HL-60/S4 treated with phorbol 12-myristate 13-acetate at 8.2 ng/mL for 4 days and 3 days (cell line): Measurements from ENCODE around the gene KBTBD12.

Source experiments
- in situ Hi-C: fragments of 300-500 bp; cut with MboI; formaldehyde crosslinking; loops from 2 replicates; pipeline ENCODE4 v1.15.0; 2022; ENCODE audit warnings: low sequenced_read_pairs

Gene KBTBD12

DNA sequence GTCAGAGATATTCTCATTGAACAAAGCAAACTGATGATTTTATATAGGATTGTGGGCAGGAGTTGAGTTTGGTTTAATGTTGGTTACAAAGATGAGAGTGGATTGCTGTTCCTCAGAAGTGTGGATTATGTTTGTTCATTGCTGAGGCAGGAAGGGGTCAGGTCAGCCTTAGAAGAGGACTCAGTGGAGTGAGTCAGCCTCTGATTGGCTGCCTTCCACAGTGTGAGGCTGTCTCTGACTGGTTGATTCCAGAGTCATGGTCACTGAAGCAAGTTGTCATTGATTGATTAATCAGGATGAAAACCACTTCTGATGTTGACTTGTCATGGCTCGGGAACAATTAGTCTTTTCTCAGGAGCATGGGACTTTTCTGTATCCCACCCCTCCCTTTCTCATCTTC is 36.2 kb downstream of the KBTBD12 start:
- in situ Hi-C loops, result no loop called here

DNA sequence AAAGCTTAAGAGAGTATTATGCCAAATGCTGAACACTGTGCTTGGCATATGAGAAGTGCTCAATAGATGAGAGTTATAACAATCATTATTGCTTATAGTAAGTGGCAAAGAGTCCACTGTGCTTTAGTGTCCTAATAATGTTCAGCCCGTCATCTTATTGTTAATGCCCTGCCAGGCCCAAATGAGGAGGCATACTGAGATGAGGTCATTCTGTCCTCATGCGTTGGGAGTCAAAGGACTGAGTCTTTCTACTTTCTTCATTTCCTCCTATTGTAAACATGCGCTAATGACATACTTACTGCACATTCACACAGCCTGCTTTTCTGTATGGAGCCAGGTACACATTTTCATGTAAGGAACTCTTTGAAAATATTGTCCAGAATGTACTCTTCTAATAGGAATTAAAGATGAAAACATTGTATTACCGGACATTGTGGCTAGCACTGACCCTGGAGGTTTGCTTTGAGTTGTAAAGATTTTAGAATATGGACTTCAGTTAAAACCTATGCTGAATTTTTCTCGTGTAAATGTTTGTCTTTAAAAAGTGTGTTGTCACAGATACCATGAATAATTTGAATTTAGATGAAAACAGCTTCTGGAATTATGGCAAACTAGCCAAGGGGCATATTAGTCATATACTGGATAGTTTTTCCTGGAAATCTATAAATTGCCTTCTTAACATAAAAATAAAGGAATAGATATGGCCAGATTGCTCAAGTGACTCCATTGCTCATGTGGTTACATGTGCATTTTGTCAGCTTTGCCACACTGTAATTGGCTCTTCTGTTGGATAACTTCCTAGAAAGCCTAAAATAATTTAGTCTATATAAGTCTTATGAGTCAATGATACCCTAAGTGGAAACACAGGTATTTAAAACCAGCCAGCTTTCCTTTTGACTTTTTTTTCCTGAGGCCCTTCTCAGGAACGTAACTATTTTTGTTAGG is 38.3 kb downstream of the KBTBD12 start:
- in situ Hi-C loops, result no loop called here

DNA sequence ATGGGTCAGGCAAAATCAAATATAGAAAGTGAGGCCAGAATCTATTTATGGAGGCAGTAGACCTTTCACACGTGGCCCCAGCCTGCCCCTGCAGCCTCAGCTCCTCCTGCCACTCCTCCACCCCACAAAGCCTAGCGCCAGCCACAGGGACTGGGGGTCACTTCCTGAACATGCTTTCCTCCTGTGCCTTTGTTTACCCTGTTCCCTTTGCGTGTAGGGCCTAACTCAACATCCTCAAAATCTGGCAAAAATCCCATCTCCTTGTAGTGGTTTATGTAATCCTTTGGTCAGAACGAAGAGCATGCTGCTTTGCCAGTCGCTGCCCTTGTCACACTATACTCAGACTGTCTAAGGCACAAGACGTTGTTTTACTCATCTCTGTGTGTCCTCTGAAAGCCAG is 39.6 kb downstream of the KBTBD12 start:
- in situ Hi-C loops, result no loop called here

DNA sequence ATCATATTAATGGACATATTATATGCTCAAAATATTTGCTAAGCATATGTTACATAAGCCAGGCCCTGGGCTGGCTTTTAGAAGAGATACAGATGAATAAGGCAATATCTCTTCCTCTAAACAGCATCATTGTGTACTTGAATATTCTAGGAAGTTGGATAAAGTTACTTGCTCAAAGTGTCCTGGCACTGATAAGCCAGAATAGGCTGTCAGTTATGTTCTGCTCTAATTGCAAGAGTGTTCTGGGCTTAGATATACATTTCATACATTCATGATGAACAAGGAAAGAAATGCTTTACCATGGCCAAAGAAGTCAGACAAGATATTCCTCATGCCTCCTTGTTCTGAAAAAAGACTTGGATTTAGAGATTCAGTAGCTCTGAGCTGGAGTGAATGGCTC is 40.7 kb downstream of the KBTBD12 start:
- in situ Hi-C loops, result no loop called here

DNA sequence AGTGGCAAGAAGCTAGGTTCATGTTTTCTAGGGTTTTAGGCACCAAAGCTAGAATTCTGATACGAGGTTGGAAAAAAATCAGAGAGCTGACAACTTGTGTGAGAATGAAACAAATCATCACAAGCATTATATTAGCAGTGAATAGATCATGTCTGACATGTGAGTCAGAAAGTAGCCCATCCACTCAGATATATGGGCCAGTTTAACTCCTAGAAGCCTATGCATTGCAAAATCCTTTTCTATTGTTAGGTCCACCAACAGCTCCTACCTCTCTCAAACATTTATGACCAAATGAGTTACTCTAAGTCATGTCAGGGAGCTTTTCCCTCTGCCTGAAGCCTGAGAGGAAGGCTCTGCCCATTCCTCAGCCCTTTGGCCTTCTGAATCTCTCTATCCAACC is 44.0 kb downstream of the KBTBD12 start:
- in situ Hi-C loops, result no loop called here

DNA sequence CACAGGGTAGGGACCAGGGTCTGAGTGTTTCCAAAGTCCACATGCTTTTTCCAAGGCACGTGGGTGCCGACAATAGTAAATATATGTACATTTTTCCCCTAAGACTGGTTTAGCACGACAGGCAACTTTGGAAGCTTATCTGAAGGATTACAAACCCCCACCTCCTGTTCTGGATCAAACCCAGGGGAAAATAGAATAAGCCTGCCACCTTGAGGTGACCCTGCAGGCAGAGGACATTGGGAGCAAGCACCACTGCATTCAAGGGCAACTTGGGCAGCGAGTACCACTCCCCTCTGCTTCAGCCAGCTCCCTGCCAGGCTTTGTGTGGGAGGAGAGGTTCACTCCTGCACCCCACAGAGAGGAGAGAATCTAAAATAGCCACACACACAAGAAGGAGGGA is 44.8 kb downstream of the KBTBD12 start:
- in situ Hi-C loops, result no loop called here

DNA sequence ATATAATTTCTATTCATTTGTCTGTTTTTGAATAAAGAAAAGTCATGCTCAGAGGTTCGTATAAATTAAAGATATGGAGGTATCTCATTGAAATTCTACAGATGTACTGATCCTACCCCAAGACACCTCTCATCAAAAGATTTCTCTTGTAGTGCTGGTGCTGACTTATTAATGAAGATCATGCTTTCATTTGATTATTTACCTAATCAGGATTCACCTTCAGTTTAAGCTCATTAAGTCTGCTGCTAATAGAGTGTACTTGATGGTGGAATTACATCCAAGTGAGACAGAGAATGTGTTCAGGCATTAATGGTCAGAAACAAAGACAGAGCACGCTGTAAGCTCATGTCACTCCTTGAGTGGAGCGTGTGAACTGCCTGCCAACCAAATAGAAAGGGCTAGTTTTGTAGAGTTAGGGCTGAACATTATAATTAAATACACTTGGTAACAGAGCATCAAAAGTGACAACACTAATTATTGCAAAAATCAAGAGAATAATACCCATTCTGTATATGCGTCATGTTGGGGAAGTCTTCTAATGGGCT is 45.5 kb downstream of the KBTBD12 start:
- in situ Hi-C loops, result no loop called here

DNA sequence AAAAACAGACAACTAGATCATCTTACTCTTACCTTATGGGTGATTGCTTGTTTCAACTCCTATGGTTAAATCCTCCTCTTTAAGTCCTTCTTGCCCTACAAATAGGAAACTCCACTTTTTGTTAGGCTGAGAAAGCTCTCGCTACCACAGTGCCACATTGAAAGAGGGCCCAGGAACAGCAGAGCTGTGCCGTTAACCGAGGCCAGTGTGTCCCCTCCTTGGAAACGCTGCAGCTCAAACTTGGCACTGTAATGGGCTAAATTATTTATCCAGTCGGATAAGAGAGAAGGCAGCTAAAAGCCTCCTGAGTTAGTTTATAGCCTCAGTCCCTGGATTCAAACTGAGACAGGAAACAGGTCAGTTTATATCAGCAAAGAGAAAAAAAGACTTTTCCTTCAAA is 46.1 kb downstream of the KBTBD12 start:
- in situ Hi-C loops, result no loop called here

DNA sequence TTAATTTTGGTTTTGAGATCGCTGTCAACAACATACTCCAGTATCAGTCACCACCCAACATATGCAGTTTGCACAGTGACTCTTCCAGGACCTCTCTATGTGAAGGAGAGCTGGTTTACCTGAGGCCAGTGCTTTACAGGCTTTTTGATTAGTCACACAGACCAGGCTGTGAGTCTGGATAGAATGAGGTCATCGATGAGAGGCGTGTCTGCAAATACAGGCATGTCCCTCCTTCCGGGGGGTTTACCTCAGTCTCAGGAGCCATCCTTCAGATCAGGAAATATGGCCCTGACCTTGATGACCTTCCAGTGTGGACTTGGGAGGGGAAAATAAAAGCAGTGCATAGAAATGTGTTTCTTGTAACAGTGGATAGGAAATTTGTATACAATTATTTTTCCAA is 46.9 kb downstream of the KBTBD12 start:
- in situ Hi-C loops, result no loop called here

DNA sequence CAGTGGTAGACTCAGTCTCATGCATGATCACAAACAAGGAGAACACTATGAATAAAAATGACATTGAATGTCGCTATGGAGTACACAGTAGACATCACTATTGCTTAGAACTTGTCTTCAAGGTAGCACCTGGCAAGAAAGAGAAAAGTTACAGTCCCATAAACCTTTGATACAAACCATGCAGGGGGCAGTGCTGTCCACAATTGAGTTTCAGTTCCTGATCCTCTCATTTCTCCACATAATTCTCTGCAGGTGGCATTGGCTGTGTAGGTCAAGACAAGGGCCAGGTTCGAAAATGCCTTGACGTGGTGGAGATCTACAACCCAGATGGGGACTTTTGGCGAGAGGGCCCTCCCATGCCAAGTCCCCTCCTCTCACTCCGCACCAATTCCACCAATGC is 47.9 kb downstream of the KBTBD12 start:
- in situ Hi-C loops, result no loop called here

DNA sequence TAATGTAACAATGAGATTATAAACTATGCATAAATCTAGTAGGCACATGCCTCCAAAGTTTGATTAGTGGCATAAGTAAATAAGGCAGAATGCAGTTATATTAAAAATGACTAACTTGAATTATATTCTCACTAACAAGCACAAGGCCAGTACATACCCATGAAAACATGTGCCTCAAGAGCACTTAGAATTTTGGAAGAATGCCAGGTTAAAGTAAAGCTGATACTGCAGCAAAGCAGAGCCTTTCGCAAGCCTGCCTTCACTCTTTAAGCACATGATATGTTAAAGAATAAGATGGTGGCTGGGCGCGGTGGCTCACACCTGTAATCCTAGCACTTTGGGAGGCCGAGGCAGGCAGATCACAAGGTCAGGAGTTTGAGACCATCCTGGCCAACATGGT is 49.0 kb downstream of the KBTBD12 start:
- in situ Hi-C loops, result no loop called here

DNA sequence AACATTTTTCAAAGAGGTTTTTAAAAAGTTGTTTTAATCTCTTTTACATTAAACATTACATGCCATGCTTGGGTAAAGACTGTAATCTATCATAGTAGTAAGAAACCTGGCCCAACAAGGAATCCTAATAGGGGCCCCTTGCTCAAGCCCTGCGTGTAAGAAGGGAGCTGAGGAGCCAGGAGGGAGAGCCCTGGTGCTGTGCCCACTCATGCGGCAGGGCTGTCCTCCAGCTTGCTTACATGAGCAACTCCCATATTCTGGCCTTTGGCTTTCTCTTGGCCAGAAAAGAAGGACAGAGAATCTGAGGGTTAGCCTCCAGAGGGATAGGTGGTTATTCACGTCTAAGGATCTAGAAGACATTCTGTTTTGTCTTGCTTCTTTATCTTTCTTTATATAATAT is 49.8 kb downstream of the KBTBD12 start:
- in situ Hi-C loops, result no loop called here

DNA sequence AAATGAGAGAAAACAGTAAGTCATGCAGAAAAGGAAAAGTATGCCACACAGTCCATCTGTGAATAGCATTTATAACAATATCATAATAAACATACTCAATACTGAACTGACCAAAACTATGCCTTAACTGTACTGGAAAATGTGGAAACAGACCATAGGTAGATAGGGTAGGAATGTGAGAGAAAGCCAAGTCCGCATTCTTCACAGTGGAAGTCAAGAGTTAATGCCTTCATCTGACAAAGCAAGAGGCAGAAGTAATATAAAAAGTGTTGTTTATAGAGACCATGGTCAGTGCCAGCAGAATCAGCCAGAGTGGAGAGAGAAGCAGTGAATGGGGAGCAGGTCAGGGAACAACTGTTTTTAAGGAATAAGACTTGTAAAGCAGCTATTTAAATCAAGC is 52.3 kb downstream of the KBTBD12 start:
- in situ Hi-C loops, result no loop called here

DNA sequence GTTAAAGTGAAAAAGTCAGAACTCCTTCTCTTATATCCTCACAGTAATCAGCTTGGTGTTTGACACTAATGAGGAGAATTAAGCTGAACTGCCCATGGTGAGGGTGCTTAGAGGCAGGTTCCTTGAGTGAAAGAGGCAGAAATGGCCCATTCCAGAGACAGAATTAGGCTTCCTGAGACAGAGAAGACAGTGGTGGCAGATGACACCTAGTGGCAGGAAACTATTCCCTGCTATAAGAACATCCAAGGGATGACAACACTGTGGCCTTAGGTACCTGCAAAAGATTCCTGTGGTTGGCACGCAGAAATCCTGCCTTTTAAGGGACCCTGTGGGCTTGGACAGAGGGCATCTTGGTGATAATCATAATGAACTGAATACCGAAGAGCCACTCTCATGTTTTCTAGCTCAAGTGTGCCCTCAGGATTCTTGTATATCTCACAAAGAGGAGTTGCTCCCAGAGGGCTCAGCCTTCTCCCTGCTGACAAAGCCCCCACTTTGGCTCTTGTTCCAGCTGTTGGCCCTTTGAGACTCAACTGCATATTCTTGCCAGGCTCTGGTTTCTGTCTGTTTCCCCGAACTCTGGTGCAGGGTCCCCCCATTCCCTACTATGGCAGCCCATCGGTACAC is 56.0 kb downstream of the KBTBD12 start:
- in situ Hi-C loops, result no loop called here

DNA sequence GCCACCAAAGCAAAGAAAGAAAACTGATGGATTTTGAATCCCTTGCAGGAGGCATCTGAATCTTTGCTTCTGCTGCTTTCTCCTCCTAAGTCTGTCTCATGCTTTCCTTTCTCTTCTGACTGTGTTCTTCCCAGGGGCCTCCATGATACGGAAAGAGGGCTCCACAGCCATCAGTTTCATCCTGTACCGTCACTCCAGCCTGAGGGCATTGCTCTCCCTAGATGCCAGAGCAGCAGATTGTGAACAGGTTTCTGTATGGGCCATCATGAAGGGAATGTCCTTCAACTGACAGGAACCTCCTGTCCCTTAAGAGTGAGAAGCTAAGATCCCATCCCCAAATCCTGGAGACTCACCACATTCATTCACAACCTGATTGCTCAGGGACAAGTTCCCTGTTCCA is 59.2 kb downstream of the KBTBD12 start:
- in situ Hi-C loops, result no loop called here

DNA sequence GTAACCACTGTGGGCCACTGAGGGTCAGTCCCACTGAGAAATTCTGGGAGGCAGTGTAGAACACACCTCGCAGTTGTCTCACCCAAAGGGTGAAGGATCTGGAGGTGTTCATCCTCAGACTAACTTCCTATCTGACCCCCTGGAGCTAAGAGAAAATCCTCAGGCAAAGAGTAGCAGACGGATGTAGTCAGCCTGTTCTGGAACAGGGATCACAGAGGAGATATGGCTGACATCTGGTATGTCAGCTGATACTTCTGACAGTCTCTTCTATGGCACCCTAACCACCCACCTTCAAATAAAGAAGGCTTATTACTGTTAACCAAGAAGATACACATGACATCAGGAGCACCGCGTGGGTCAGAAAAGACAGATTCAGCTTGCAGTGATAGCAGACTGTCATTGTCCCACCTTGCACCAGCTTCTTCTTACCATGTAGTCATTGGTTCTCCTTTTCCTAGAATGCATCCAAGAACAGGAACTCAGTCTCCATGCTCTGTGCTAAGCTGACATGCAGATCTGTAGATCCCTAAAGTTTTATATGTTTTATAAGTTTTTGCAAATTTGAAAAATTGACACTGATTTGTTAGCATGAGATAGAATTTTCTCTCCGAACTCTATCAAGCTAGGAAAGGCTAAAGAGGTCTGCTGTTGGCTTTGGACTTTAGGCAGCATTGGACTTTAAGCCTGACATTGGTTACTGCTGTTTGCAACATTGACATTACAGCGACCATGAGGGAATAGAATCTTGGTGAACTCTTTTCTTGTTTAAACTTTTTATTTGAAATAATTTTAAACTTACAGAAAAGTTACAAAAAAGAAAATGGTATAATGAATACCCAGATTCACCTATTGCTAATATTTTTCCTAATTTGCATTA is 60.4 kb downstream of the KBTBD12 start:
- in situ Hi-C loops, result no loop called here

DNA sequence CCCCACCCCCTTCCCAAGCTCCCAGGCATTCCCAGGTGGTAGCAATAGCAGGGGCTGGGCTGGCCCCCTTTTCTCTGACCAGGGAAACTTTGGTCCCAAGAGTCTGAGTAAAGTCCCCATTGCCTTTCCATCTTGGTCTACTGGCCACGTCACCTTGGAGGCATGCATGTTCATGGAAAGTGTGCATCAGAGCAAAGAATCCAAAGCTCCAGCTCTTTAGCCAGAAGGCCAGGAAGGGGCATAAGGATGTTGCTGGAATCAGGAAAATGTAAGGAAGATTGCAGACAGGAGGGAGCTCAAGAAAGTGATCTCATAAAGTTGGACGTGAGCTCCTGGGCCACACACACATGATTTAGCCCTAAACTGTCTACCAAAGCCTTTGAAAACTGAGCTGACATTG is 63.6 kb downstream of the KBTBD12 start:
- in situ Hi-C loops, result no loop called here

DNA sequence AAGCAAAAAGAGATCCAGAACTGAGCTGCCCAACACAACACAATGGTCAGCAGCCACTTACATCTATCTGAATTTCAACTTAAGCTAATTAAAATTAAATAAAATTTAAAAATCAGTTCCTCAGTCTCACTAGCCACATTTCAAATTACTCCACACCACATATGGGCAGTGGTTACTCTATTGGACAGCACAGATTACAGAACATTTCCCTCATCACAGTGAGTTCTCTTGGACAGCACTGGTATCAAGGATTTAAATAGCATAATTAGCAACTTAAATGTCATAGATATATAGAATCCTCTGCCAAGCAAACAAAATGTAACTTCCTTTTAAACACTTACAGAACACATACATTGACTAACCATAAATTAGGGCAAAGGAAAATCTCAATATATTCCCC is 64.4 kb downstream of the KBTBD12 start:
- in situ Hi-C loops, result no loop called here

DNA sequence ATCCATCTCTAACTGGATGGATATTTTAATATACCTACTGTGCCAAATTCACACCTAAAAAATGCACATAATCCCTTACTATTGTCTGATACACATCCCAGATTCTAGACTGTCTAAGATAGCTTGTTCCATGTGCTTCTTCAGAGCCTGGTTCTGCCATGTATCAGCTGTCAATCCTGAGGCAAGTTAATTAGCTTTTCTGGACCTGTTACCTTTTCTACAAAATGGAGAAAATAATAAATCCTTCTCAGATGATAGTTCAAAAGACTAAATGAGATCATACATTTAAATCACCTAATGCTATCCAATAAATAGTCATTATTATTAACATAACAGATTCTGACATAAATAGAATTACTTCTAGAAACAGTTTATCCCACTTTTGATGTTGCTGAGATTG is 66.1 kb downstream of the KBTBD12 start:
- in situ Hi-C loops, result no loop called here

DNA sequence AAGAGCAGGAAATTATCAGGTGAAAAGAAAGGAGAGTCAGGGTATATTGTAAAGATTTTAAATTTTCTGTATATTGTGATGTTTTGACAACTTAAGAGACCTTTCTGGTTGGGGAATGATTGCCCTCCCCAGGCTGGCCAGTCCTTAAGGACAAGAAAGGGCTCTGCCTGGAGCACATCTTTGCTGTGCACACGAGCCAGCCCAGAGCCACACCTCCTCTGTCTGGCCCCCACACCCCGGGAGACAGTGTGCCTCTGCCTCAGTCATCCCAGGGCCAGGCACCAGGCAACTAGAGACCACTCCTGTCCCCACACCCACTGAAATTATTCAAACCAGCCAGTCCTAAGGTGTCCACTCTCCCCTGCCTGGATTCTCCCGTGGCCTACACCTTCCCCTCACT is 67.1 kb downstream of the KBTBD12 start:
- in situ Hi-C loops, result no loop called here

DNA sequence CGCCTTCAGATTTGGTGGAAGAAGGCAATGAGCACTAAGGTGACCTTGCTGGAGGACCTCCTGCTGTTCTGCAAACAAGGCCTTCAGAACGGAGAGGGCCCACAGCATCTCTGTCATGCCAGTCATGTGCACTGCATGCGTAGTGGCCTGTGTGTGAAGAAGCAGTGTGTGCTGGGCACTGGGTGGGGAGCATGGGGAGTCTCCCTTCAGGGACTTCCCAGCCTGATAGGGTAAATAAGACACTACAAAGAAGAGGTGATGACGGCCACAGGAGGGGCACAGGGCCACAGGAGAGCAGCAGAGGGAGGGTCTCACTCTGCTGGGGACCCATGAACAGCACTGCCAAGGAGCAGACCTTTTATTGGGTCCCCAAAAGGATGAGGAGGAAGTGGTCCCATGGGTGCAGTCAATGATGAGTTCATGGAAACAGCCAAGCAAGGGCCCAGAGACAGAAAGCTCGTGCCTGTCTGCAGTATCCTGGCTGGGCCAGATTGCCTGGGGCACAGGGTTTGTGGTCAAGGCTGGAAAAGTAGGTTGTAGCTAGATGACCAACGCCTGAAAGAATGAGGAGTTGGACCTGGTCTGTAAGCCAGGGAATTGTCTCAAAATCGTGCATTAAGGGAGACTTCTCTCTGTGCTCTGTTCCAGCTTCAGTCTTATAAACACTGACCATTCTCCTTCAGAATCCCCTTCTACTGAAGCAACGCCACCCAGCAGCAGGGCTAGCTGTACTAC is 69.4 kb downstream of the KBTBD12 start:
- in situ Hi-C loops, result no loop called here
